Muscle of arm (tissue), 12 donors: Measurements from ENCODE around the gene ZHX3. TPM values are rescaled to one million over a fixed set of nuclear protein-coding genes. Genes with fewer than 3 reads are reported as not detected.
"Not testable (repeated sequence)": the region's sequence is repeated elsewhere in the genome, so short reads cannot be mapped to it uniquely, and the experiment has no call there.

Experiments
- DNase-seq: peaks from one replicate; pipeline ENCODE4 v3.0.0-alpha.2; 2013
- polyA plus RNA-seq, 12 donors: library from polyadenylated mRNA; unstranded; fragments of 120-200 nt; gene quantifications; one replicate each; pipeline ENCODE4 v1.2.1, GENCODE V29; 2013; ENCODE audit not compliant: insufficient read length in 12 of 12

Gene ZHX3
- polyA plus RNA-seq, 12 donors = 7.4 to 17.2 (median 10.9) TPM; not detected in 1

DNA sequence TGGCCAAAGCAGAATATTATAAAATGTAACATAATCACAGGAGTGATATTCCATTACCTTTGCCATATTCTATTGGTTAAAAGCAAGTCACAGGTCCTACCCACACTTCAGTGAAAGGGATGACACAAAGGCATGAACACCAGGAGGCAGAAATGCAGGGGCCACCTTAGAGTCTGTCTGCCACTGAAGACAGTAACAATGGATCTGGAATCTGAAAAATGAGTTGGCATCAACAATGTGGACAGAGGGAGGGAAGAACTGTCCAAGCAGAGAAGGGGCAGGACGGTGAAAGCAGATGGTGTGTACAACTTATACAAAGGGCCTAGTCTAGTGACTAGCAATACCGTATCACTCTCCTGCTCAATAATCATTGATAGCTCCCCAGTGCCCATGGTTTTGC lies 16.5 kb upstream of the ZHX3 start:
- no peak for DNase-seq

DNA sequence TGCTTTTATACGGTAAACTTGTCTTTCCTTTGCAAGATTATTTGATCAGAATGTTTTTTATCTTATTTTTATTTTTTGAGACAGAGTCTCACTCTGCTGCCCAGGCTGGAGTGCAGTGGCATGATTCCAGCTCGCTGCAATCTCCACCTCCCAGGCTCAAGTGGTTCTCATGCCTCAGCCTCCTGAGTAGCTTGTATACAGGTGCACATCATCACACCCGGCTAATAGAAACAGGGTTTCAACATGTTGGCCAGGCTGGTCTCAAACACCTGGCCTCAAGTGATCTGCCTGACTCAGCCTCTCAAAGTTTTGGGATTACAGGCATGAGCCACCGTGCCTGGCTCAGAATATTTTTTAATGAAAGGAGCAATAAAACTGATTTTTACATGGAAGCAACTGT lies 14.2 kb upstream of the ZHX3 start:
- no peak for DNase-seq

DNA sequence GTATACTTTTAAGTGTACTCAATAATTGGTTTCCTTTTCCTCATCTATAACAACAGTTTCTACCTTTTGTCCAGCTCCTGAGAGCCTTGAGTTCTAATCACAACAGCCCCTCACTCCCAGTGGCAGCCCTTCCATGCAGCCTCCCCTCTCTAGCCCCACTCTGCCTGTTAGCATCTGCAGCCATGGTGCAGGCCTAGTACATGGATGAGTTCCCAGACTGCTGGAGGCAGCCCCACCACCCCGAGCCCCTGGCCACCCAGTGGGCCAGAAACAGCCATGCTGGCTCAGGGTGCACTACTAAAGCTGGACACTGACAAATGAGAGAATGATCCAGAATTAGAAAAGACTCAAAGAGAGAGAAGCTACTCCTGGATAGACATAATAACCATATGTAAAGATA lies 13.4 kb upstream of the ZHX3 start:
- DNase-seq = no peak

DNA sequence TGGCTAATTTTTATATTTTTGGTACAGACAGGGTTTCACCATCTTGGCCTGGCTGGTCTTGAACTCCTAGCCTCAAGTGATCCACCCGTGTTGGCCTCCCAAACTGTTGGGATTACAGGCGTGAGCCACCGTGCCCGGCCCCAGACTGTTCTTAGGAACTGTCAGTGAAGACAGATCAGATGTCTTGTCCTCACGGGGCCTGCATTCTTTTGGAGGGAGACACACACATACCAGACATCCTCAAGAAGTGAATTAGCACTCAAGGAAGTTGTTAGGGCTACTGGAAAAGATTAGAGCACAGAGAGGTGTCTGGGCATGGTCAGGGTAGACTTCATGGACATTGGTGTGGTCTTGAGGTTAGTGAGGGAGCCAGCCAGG lies 12.8 kb upstream of the ZHX3 start:
- no peak for DNase-seq

DNA sequence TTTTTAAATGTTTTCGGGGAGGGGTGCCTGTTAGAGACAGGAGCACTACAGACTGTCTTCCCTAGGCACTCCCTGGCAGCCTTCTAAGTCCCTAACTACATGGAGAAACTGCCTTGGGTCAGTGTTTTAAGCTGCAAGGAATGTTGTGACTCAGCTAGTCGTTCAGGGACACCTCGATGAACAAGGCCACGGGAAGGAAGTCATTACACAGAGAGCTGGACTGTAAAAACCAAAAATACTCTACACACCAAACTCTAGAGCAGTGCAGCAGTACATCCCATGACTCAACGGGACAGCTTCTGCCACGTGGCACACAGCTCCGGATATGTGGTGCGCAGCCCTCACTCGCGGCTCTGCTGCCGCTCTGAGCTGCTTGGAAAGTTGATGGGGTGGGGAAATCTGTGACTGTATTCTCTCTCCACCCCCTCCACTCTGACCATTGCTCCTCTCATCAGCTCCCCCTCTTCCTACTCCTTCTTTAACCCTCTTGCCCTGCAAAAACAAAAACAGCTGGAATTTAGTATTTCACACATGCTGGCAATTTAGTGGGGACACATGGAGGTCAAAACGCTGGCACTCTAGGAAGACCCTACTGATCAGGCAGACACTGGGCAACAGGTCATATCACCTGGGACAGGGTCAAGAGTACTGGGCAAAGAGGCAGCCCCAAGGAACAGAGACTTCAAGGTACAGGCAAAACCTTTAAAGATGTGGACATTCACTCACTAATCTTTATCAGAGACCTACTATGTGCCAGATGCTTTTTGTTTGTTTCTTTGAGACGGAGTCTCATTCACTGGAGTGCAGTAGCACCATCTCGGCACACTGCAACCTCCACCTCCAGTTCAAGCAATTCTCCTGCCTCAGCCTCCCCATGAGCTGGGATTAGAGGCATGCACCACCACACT lies 12.2 kb upstream of the ZHX3 start:
- DNase-seq = peak; percentile 70

DNA sequence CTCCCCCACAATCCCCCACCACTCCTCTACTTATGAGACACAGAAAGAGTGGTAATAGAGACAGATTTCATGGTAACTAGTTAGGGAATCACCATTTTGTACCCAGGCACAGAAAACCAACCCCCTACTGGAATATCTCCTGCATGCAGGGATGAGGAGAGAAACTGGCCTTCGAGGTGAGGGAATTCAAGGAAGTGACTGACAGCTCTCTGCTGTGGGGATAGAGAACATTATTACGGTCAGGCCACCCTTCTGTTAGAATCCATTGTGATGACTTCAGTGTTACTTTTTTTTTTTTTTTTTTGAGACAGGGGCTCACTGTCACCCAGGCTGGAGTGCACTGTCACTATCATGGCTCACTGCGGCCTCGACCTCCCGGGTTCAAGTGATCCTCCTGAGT lies 9.6 kb upstream of the ZHX3 start:
- DNase-seq = no peak

DNA sequence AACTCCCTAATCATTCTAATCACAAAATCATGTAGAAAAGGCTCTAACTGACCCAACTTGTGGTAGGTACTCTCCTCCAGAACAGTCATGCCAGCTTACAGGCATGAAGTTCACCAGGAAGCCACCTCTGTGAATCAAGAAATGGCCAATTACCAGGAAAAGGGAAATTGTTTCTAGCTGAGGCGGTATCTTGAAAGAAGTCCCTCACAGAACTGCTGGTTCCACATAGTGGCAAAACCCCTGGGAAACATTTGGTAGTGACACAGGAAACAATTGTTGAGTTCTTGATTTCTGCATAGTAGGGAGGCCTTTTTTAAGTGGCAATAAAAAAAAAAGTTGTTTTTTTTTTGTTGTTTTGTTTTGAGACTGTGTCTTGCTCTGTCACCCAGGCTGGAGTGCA lies 3.4 kb upstream of the ZHX3 start:
- DNase-seq = no peak

DNA sequence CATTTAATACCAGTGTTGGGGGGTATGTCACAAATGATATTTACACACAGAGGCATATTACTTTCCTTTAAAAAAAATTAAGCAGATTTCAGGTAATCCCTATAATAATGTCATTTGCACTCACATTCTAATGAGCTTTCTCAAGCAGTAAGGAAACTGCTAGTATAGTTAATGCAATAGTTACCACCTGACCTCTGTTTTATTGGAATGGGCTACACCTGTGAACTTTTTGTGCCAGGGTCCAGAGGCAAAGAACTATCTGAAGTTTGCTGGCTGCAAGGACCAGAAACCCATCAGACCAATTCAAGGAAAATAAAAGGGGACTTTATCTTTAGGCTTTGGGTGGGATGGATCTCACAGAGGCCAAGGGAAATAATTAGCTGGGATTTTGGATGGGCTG lies 2.9 kb upstream of the ZHX3 start:
- DNase-seq = no peak

DNA sequence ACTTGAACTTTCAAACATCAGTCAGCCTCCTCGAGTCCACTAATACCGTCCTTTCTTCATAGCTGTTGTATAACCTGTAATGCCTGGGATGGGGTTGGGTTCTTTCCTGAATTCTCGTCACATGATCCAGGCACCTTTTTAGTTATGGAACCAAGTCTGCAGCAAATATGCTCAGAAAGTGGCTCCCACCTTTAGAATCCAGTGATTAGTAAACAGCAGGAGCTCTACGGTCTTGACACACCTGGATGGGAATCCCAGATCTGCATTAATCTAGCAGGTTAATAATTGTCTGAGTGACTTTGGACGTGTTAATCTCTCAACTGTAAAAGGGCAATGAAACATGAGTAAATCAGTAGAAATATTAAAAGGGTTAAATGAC lies 729 bp upstream of the ZHX3 start:
- DNase-seq = no peak

DNA sequence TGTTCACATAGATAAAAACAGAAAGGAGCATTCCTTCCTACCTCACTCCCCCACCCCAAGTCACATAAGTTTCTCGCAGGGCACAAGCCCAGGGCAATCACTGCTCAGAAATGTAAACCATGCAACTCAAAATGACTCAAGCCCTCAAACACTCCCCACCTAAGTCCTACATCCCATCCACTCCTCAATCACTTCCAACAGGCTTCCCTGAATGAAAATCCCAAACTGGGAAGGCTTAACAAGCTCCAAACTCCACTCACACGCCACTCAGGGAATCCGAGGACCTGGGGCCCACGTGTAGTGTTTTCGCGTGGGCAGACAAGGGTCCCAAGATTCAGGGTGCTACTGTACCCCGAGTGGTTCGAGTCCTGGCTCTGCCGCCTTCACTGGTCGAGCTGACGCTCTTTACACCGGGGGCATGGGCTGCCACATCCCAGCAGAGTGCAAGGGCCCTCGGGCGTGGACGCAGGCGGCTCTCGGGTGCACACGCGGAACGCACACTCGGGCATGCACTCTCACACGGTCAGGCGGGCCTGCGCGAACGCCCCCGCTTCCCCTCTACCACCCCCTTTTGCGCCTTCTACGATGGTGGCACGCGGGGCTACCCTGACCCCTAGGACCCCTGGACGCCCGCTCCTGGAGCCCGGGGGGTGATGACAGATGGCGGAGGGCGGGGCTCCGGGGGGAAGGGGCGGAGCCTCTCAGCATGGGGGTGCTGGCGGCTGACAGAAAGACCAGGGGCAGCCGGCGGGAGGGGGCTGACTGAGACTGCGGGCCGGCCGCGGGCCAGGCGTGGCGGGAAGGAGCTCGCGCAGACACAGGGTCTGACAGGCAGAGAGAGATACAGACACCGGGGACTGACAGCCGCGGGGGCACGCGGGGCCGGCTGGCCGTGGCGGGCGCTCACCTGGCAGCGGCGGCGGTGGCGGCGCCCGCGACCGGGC lies 657 bp downstream of the ZHX3 start:
- peak; percentile 68 for DNase-seq

DNA sequence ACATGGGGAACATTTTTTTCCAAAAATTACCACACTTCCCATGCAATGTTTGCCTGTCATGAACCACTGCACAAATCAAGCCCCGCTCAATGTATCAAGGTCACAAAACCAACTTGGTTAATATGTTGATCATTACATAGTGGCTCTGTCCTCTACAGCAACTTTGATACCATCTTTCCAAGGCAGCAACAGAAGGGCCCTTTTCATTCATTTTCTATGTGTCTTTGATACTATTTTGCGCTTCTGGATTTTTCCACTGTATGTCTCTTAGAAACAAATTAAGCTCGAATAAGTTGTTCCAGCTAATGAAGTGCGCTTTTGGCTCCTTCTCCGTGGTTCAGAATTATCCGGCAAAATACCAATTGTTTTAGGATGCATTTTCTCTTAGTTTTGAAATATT lies 1.5 kb downstream of the ZHX3 start:
- DNase-seq = no peak

DNA sequence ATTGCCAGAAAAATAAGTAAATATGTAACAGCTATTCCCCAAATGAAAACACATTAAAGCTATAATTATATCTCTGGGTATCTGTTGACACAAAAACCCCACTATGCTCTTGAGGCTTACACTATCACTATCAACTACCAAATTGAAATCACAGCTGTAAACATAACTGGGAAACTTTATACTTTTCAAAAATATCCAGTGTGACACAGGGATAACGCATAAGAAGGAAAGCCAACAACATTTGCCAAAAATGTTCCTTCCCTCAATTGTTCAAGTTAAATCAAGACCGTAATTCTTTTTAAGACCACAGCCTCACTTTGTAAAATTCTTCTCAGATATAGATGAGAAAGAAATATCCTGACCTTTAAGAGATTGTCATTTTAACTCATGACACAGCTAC lies 3.1 kb downstream of the ZHX3 start:
- no peak for DNase-seq

DNA sequence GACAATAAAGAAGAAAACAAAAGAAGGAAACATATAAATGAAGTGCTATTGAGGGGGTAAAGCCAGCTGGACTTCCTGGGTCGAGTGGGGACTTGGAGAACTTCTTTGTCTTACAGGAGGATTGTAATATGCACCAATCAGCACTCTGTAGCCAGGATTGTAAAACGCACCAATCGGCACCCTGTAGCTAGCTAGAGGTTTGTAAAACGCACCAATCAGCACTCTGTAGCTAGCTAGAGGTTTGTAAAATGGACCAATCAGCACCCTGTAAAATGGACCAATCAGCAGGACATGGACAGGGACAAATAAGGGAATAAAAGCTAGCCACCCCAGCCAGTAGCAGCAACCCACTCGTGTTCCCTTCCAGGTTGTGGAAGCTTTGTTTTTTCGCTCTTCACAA lies 5.5 kb downstream of the ZHX3 start:
- not testable (repeated sequence) for DNase-seq

DNA sequence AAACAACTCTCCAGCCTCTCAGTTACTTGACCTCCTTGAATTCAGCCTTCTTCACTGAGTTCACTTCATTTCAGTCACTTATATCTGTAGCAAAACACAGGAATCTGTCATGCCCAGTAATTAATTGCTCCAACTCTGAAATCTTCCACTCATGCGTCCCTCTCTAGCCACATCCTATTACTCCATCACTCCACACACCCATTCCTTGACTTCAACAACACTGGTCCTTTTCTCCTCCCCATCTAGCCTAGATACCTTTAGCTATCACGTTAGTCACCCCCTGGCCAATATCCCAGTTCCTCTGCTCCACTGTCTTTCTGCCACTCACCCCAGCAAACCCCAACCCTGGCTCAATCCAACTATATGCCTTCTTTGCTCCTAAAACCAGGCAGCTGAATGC lies 7.7 kb downstream of the ZHX3 start:
- no peak for DNase-seq

DNA sequence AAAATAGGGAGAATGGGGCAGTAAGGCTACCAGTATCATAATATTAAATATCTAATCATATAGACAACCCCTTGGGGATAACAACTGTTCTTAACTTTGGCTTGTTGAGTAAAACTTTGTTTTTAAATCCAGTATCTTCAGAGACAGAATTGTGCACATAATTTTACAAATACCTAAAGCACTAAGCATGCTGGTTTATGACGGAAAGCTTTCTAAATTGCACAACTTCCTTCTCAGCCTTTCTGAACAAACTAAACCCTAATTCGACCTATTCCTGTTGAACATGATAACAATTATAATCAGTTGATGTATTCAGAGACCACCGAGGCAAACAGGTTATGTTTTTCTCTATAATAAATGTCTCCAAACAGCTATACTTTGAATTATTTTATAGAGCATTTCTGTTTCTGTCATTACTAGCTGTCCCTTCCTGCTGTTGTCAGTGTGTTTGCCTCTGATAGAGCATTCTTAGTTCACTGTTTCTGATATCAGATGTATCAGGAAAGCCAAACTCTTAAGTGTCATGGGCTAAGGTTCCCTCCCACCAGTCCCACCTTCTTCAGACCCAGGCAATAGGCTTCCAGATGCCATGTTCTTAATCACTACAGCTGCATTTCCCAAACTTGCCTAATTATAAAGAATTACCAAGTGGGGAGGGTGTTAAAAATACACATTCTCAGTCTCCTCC lies 8.7 kb downstream of the ZHX3 start:
- DNase-seq = no peak

DNA sequence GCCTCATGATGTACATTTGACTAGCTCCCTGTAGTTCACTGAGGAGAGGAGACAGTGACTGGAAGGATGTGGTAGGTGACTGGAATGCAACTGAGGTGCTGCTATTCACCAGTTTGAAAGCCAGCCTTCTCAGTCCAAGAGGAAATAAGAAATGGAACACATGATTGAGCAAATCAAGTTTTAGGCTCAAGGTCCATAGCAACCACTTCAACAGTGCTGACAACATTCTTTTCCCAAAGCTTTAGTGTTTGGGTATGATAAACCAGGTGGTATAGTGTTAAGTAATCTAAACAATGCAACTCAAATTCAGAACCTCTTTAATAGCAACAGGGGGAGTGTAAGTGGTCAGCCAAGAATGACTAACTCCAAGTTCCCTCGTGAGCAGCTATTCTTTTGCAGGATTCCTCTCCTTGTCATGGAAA lies 9.2 kb downstream of the ZHX3 start:
- DNase-seq = no peak

DNA sequence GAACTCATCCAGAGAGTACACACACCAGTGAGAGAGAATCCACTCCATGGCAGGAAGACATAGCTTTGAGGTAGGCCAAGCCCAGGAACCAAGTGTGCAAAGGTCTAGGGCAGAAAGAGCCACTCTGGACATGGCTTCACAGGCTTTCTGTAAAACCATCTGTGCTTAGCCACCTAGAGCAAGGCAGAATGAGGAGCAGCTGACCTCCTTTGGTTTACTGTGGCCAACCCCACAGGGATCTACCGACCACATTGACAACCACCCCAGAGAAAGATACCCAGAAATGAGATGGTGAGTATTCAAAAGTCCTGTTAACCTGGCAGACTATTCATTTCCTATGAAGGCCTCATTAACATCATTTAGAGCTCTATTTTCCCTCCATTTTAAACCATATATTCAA lies 10.5 kb downstream of the ZHX3 start:
- no peak for DNase-seq

DNA sequence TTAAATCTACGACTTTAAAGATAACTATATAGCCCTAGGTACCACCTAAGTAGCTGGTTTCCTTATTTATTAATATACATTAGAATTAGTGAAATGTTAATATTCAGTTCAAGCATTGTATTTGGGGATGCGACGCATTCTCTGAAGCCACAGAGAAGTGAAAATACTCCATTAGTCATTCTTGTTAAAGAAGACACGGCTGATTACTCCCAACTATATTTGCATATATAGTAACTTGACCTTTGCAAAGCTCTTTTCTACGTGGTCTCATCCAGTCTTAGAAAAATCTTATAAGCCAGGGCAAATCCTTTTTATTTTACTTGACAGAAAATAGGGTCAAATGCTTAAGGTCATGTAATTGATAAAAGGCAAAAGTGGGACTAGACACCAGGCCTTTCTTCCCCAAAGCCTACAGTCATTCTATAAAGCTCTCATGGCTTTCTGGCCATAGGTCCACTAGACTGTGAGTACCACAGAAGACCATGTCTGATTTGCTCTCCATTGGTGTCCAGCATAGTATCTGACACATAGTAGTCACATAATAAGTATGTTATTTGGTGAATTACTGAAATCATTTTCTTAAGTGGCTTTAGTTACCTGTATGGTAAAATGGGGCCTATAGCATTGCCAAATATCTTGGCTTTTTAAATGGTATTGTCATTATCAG lies 11.3 kb downstream of the ZHX3 start:
- DNase-seq = no peak

DNA sequence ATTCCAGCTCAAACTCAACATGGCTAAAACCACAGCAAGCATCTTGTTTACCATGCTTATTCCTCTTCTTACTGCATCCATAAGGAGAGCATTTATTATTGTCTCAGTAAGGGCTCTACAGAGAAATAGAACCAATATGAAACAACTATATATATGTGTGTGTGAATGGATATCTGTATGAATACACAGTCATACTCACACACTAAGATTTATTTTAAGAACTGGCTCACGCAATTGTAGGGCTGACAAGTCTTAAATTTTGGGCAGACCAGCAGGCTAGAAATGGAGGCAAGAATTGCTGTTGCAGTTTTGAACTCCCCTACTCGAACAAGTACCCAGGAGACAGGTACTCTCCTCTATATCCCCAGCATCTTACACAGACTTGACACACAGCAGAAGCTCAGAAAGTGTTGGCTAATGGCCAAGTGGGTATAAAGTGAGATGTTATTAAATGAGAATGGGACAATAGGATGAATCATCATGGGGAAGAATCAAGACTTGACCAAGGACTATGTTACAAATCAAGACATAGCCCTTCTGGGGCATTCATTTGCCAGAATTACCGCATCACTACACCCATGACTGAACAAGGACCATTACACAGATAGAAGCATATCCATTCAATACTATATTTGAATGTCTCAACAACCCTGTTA lies 13.0 kb downstream of the ZHX3 start:
- DNase-seq = no peak

DNA sequence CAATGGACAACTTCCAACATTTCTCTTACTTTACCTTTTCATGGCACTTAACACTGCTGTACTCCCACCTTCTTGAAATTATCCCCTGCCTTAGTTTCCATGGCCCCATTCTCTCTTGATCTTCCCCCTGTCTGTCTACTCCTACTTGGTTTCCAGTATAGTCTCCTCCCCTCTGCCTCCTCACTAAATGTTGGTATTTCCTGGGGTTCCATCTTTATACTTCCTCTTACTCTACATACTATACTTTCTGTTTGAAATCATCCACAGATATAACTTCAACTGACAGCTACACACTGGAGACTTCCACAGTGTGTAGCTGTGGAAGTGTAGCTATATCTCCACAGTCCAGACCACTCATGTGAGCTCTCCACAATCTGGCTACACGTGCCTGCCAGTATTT lies 13.5 kb downstream of the ZHX3 start:
- DNase-seq = no peak

DNA sequence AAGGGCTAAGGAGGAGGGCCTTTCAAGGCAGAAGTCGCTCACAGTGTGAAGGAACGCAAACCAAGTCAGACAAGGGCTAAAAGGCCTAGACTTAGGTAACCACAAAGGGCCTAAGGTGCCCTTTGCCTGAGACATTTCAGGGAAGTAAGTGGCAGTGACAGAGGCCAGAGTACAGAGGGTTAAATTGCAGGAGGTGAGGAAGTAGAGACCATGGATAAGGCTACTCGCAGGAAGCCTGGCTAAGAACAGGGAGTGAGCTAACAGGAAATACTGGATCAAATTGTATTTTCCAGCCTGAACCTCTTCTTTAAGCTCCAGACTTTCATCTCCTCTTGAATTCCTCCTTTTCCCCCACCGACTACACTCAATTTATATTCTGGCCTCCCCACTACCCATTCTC lies 16.6 kb downstream of the ZHX3 start:
- DNase-seq = no peak
